Omental fat pad (tissue), 4 donors: Measurements from ENCODE around the gene MOB3B. TPM values are rescaled to one million over a fixed set of nuclear protein-coding genes. Genes with fewer than 3 reads are reported as not detected.

ENCODE experiments used
- ATAC-seq: fragments of 150-250 bp; one replicate; pipeline ENCODE4 v1.9.1; 2016; ENCODE audit warnings: mild to moderate bottlenecking, moderate library complexity; ENCODE audit not compliant: low FRiP score
- DNase-seq: peaks from one replicate; pipeline ENCODE4 v3.0.0-alpha.2; 2019; ENCODE audit warnings: low spot score
- total RNA-seq, 4 donors: library from RNA; depleted of rRNA; stranded (reverse); fragments of >200 nt; gene quantifications; one replicate each; pipeline ENCODE4 v1.1.0, GENCODE V29; 2016
- TF ChIP-seq, protein P1 (sequence below), 3 donors: fragments of 450-650 bp; IDR thresholded peaks; one replicate each; pipeline ENCODE4 v1.5.1; 2016 to 2017; ENCODE audit warnings: antibody characterized with exemption in 3 of 3, mild to moderate bottlenecking in 3 of 3, moderate library complexity in 2 of 3

MOB3B gene
- total RNA-seq, 4 donors from 2014 or later: 7.9 to 11.5 (median 9.4) TPM

DNA sequence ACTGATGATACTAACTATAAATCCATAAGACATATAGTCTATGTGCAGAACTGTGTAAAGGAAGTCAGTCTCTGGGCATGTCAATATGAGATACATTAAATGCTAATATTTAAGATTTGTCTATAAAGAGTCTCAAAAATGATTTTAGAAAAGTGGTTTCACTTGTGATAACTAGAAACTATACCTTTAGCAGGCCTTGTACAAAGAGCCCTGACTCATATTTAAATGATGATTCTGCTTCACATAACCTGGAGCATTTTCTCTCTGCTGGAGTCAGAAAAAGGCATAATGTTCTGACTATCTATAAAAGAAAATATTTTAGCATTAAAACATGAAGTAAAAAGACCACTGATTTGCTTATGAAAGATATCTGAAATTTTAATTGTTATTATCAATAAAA lies 28.7 kb upstream of the MOB3B start:
- TF ChIP-seq, protein P1, sequence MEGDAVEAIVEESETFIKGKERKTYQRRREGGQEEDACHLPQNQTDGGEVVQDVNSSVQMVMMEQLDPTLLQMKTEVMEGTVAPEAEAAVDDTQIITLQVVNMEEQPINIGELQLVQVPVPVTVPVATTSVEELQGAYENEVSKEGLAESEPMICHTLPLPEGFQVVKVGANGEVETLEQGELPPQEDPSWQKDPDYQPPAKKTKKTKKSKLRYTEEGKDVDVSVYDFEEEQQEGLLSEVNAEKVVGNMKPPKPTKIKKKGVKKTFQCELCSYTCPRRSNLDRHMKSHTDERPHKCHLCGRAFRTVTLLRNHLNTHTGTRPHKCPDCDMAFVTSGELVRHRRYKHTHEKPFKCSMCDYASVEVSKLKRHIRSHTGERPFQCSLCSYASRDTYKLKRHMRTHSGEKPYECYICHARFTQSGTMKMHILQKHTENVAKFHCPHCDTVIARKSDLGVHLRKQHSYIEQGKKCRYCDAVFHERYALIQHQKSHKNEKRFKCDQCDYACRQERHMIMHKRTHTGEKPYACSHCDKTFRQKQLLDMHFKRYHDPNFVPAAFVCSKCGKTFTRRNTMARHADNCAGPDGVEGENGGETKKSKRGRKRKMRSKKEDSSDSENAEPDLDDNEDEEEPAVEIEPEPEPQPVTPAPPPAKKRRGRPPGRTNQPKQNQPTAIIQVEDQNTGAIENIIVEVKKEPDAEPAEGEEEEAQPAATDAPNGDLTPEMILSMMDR (IDR thresholded peaks at IDR 0.05): no peak
- no peak for ATAC-seq
- DNase-seq: no peak

DNA sequence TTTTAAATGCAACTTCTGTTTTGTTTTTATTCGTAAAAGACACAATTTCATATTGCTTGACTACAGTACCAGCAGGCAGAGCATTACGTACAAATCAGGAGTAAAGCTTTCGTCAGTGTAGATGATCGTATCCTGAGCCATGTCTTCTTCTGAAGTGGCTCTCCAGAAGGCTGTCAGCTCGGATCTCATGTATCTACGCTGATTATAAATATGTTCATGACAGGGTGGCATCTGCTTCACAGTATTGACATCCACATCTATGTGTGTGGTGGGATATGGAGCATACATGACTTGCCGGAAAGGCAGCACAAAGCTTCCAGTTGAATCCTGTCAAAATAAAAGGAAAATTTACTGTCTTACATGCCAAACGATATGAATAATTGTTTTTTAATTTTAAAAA lies 26.9 kb upstream of the MOB3B start:
- no peak for ATAC-seq
- TF ChIP-seq, protein P1 (IDR thresholded peaks at IDR 0.05): no peak
- no peak for DNase-seq

DNA sequence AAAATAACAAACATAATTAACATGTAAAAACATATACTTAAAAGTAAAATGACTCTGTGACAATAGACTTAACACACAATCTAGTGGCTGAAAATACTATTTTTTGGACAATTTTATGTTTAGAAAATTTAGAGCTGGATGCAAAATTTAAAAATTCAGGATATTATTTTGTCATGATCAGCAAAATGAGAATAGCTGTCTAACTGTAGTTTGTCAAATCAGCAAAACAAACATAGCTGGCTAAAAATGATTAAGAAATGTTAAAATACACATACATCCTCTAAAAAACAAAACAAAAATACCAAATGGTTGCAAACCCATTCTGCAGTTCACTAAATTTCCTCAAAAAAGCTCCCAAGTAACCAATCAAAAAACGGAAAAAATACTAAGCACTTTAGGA lies 25.1 kb upstream of the MOB3B start:
- DNase-seq: no peak
- no peak for ATAC-seq
- TF ChIP-seq, protein P1 (IDR thresholded peaks at IDR 0.05): no peak

DNA sequence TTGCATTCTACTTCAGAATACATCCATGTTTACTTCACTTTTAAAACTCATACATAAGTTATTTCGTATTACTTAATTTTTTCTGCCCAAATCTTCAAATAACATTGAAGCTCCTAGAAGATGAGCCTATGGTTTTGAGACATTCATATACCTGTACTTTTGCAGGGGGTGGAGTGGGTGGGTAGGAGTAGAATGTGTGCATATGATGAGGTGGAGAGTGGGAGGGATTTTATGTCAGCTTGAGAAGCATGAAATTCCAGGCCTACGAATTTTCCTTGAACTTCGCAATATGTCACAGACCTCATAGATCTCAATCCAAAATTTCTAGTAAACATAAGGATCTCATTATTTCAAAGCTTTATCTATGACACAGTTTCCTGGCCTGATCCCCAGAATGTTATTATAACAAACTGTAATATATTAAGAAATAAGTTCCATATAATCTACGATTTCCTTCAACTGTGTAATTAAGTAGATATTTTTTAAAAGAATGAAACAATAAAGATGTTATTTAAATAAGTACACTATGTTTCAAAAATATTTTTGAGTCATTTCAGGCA lies 19.7 kb upstream of the MOB3B start:
- DNase-seq (no peak), ATAC-seq (no peak)
- TF ChIP-seq, protein P1 (IDR thresholded peaks at IDR 0.05): no peak

DNA sequence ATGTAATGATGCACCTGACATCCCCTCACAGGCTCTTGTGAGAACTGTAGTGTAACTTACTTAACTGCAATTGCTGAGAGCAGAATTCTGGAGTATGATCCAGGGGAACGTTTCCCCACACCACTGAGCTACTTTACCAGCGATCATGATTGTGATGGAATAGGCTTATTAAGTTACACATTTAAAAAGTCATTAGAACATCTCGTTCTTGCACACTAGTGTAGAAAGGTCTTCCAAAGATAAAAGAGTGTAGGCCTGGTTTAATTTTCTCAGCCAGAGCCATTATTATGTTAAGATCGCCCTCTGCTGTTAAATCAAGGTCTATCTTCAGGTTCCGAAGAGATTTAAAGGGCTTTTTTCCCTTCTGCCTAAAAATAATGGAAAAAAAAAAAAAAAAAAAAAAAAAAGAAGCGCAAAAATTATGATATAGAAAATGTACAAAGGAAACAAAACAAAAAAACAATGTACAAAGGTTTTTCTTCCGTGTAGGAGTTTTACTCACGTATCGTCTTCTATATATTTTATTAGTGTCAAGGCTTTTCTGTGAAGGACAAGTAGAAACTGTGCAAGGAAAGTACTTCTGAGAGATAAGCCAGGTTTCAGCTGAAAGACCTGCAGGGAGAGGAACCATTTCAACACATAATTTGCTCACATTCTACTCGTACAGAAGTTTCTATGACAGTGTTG lies 18.6 kb upstream of the MOB3B start:
- TF ChIP-seq, protein P1 (IDR thresholded peaks at IDR 0.05): no peak
- ATAC-seq (peak; percentile 88), DNase-seq (no peak)

DNA sequence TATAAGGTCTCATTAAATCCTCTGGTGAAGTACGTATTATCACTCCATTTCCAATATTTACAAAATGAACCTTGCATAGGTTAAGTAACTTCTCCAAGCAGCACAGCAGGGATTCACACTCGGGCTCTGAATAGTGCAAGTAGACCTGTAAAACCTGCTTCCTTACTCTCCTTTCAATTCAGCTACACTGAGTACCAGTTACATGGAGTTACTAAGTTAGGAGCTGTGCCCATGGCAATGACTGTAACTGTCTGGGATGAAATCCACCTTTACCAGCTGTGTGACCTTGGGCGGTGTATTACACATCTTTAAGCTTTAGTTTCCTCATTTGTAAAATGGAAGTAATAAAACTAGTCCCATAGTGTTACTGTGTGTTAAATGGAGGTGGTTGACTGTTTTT lies 15.9 kb upstream of the MOB3B start:
- TF ChIP-seq, protein P1 (IDR thresholded peaks at IDR 0.05): no peak
- no peak for DNase-seq
- no peak for ATAC-seq

DNA sequence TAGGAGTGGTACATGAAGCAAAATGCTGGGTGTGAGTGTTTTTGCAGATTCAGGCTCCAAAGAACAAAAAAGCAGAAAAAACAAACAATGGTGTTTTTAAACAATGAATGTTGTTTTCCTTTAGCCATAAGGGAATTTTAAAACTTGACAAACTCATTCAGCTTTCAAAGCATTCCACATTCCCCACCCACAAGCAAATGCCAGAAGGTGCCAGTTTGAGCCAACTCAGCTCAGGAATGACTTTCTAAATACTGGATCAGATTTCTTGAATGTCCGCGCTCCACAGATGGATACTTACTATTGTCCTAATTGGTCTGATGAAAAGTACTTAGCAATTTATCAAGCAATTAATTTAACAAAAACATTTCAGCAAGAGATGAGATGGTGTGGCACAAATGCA lies 12.9 kb upstream of the MOB3B start:
- DNase-seq: no peak
- ATAC-seq: peak; percentile 52
- TF ChIP-seq, protein P1 (IDR thresholded peaks at IDR 0.05): no peak
